GM12874 (cell line): Measurements from ENCODE around the gene PRKG1.

Experiments
- CTCF ChIP-seq: IDR thresholded peaks from 2 replicates; pipeline ENCODE4 v1.5.1; 2011; ENCODE audit warnings: low read depth, mild to moderate bottlenecking, control low read depth, low read length, moderate library complexity; ENCODE audit not compliant: insufficient read depth

The PRKG1 gene

GRCh38 chr10:51375790-51376189 is 301.5 kb downstream of the PRKG1 start:
- TF ChIP-seq CTCF = no peak

GRCh38 chr10:51377070-51377931 is 303.0 kb downstream of the PRKG1 start:
- TF ChIP-seq CTCF = no peak

GRCh38 chr10:51377932-51378599 is 303.8 kb downstream of the PRKG1 start:
- TF ChIP-seq CTCF = no peak

- no peak for TF ChIP-seq CTCF
Observed at GRCh38 chr10:51382181-51382580, 307.9 kb downstream of the PRKG1 start.

- no peak for TF ChIP-seq CTCF
Observed at GRCh38 chr10:51384971-51385370, 310.7 kb downstream of the PRKG1 start.

- TF ChIP-seq CTCF = no peak
Observed at GRCh38 chr10:51386248-51386885, 312.1 kb downstream of the PRKG1 start.
